GM21723 (cell line): Measurements from ENCODE around the gene CAMK2A.

Source experiments
- ATAC-seq: cut with Tn5 transposase; IDR thresholded peaks from one replicate; pipeline ENCODE4 v1.9.1; 2021; ENCODE audit warnings: mild to moderate bottlenecking, moderate library complexity; ENCODE audit not compliant: unreplicated experiment

Gene CAMK2A

DNA sequence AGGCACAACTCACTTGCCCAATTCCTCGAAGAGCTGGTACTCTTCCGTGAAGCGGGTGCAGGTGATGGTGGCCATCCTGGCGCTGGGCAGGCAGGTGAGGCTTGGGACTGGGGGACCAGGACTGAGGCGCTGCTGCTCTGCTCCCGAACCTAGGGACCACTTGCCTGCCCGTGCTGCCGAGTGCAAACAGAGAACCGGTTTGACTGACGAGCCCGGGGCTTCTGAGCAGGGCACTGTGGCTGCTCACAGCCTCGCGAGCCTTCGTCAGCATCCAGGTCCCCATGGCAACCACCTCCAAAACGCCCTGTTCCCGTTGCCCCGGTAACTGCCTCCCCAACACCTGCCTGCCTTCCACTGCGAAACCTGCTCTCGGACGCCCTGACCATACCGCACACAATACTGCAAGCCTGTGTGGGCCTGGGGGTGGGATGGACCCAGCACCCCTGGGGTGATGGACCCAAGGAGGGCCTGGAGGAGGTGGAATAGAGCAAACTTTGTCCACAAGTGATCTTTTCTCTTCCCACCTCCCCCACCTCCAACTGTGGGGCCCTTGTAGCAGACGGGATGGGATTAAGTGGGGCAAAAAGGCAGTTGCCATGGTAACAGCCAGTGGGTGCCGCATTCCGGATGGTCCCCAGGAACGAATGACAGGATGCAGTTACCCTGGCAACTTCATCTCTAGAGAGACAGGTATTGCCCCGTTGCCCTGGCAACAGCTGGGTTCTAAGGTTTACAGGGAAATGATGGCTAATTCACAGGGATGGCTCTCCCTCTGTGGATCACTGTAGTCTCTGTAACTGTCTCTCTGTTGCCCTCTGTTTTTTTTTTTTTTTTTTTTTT, at the start of gene CAMK2A:
CAMK2A (minus strand) TSS at position 223 of the 840 bp plus-strand sequence; CDS start at position 75, 148 bp downstream.
- no peak for ATAC-seq

DNA sequence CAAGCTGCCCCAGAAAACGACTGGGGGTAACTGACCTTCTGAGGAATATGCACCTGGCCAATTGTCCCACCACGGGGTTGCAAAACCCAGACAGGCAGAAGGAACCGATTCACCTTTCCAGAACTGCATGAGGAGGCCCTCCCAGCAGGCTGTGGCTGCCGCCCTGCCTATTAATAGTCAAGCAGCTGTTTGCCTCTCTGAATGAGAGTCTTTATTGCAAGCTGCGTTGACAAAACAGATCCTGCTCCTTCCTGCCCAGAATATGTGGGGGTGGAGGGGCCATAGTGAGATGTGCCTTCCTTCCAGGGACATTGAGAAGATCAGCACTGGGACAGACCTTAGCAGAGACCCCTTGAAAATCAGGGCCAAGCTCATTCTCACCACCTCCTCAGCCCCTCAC, 49.6 kb upstream of the CAMK2A start:
- no peak for ATAC-seq

DNA sequence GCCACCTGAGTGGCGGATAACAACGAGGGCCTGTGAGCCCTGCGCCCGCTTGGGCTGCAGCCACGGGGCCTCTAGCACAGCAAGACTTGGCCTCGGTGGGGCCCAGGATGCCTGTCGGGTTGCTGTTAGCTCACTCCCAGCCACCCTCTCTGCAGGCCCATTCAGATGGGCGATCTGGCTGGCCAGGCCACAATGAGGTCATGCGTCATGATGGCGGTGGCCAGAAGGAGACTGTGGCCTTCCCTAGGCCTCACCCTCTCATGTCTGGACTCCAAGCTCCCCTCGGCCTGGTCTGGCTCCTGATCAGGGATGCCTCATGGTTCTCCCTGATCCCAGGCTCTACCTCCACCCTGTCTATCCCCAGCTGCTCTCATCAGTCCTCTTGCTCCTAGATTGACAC, 49.0 kb upstream of the CAMK2A start:
- ATAC-seq, result no peak

- ATAC-seq, result no peak
Measured at GRCh38 chr5:150335778-150336177, 46.2 kb upstream of the CAMK2A start.

DNA sequence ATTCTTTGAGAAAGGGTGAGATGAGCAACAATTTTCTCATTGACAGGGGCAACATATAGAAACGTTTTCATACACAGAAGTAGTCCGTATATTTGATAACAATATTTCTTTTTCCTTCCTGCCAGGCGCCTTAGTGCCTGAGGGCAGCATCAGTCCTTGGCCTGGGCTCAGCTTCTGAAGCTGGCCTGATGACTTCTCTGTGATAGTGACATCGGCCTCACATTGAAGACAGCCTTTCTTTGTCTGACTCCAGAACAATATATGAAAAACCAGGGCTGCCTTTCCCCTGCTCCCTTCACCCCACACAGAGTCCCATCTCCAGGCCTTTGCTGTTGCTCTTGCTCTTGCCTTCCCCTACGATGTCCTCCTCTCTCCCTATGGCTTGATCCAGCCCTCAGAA, 43.8 kb upstream of the CAMK2A start:
- no peak for ATAC-seq

GRCh38 chr5:150329881-150330876, 40.6 kb upstream of the CAMK2A start:
- ATAC-seq, result no peak

DNA sequence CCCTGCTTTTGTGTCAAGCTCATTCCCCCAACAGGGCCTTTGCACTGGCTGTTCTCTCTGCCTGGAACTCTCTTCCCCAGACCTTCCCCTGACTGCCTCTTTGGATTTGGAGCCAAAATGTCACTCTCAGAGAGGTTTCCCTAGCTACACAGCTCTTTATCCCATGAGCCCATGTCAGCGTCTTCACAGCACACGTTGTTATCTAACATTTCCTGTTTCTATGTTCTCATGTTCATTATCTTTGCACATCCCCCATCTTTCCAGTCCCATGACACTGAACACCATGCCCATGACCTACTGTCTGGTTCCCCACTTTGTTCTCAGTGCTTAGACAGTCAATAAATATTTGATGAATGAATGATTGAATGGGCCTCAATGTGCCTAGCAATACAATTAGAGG, 39.5 kb upstream of the CAMK2A start:
- no peak for ATAC-seq

DNA sequence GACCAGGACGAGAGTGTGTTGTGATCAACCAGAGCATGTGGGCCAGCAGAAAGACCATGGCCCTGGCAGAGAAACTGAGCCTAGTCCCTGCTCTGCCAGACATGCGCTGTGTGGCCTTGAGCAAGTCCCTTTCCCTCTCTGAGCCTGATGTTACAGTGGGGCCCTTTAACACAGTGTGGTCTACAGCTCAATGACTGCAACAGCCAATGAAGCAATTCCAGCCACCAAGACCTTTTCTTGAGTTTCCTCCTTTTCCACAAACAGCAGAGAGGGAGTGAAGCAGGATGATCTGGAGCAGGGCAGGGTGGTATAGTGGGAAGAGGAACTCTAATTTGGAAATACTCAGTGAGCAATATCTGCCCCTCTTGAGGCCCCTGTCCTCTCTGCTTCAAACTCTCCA, 38.9 kb upstream of the CAMK2A start:
- ATAC-seq, result no peak

- ATAC-seq, result no peak
Measured at GRCh38 chr5:150327139-150327538, 37.6 kb upstream of the CAMK2A start.

GRCh38 chr5:150326707-150327106, 37.1 kb upstream of the CAMK2A start:
- no peak for ATAC-seq

DNA sequence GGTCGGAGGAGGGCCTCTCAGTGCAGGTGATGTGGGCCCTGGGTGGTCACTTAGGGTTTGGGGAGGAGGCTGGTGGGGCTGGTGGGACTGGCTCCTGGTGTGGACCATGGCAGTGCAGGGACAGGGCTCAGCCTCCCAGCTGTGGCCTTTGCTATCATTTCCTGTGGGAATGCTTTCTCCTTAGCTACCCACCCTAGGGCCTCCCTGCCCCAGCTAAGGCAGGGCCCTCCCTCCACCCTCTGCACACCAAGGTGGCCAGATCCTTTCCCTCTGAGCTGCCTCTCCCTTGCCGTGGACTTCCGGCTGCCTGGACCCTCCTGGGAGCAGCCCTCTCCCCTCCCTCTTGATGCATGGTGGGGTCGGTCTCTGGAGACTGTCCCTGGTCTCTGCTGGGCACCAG, 35.9 kb upstream of the CAMK2A start:
- ATAC-seq, result no peak

- no peak for ATAC-seq
Measured at GRCh38 chr5:150323819-150324218, 34.2 kb upstream of the CAMK2A start.

DNA sequence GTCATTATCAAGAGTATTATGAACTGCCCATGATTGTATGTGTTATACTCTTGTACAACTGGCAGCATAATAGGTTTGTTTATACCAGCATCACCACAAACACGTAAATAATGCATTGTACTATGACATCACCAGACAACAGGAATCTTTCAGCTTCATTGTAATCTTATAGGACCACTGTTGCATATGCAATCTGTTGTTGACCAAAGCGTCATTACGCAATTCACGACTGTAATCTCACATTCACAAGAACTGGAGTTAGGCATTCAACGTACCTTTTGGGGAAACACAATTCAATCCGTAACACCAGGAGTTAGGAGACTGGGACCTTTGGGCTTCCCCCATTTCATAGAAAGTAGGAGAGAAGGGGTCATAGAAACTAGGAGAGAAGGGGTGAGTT, 33.5 kb upstream of the CAMK2A start:
- no peak for ATAC-seq

DNA sequence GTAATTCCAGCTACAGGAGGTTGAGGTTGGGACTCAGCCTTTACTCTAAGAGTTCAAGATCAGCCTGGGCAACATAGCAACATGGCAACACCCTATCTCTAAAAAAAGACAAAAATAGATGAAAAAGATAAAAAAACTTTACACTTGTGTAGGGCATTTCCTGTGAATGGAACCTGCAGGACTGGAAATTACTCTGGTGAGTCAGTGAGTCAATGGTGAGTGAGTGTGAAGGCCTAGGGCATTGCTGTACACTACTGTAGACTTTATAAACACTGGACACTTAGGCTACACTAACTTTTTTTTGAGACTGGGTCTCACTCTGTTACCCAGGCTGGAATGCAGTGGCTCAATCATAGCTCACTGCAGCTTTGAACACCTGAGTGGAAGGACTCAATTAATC, 32.6 kb upstream of the CAMK2A start:
- no peak for ATAC-seq

DNA sequence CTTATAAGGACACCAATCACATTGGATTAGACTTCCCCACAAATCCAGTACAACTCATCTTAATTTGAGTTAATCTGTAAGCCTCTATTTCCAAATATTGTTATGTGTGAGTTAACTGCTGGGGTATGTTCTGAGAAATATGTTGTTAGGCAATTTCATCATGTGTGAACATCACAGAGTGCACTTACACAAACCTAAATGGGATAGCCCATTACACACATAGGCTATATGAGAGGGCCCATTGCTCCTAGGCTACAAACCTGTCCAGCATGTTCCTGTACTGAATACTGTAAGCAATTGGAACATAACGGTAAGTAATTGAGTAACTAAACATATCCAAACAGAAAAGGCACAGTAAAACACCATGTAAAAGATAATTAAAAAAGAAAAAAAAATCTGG, 32.2 kb upstream of the CAMK2A start:
- no peak for ATAC-seq

DNA sequence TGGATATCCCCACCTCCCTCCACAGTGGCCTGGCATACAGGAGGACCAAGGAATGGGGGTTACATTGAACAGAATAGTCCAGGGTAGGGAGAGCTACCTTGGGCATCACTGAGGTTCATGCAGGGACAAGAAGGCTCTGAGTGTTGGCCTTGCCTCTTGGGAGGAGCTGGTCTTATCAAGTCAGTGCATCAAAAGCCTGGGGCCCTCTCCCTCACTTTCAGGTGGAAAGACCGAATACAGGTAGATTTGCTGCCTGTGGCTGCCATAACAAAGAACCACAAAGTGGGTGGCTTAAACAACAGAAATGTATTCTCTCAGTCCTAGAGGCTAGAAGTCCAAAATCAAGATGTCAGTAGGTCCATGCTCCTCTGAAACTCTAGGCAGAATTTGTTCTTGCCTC, 31.6 kb upstream of the CAMK2A start:
- no peak for ATAC-seq

GRCh38 chr5:150320044-150320613, 30.6 kb upstream of the CAMK2A start:
- no peak for ATAC-seq

DNA sequence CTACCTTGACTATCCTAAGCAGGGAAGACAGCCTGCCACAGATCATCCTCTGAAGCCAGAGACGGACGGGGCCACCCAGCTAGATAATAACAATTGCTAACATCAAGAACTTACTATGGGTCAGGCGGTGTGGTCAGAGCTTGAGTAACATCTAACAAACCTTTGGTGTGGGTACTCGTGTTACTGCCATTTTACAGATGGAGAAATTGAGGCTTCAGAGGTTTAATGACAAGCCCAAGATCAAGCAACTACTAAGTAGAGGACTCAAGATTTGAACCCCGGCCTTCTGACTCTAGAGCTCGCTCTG, 29.9 kb upstream of the CAMK2A start:
- no peak for ATAC-seq

DNA sequence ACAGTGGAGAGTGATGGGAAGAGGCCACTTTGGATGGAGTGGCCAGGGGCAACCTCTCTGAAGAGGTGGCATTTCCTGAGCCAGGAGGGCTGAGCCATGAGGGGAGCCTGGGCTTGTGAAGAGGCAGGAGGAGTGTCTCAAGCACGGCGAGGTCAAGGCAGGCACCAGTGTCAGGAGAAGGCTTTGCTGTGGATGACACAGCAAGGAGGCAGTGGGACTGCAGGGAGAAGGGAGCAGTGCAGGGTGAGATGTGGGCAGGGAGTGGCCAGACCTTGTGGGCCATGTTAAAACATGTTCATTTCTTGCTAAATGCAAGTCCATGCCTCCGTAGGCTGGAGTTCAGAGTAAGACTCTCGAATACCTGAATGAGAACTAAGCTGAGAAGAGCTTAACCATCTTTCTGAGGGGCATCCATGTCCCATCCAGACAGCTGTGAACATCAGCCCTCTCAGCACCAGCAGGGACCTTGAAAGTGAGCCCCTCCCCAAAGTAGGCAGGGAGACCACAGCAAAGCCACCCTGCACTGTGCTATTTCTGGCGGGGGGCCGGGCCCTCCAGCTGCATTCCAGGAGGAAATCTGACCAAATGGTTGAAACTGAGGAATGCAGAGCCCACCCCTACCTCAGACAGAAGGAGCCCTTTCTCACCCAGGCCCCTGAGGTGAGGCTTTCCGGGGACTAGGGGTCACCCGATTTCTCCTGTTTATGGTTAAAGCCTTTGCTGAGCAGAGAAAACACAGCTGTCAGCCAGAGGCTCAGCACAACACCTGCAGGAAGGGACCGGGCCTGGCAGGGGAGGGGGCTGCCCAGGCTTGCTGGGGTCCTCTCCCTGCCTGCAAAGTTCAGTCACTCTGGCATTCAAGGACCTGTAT, 29.3 kb upstream of the CAMK2A start:
- ATAC-seq, result no peak
